Ishikawa (cell line): ENCODE data around the gene DMKN.

Experiments used
- CEBPB ChIP-seq: IDR thresholded peaks from 2 replicates; pipeline ENCODE4 v1.6.1; 2012
- CREB1 ChIP-seq: IDR thresholded peaks from 2 replicates; pipeline ENCODE4 v1.6.1; 2012; ENCODE audit warnings: low read depth
- EP300 ChIP-seq: IDR thresholded peaks from 2 replicates; pipeline ENCODE4 v1.6.1; 2012; ENCODE audit warnings: borderline replicate concordance
- FOXM1 ChIP-seq: IDR thresholded peaks from 2 replicates; pipeline ENCODE4 v1.6.1; 2012; ENCODE audit warnings: low read depth, borderline replicate concordance
- NFIC ChIP-seq: IDR thresholded peaks from 2 replicates; pipeline ENCODE4 v1.6.1; 2012
- RAD21 ChIP-seq: IDR thresholded peaks from 2 replicates; pipeline ENCODE4 v1.6.1; 2012; ENCODE audit warnings: low read depth
- TAF1 ChIP-seq: IDR thresholded peaks from 2 replicates; pipeline ENCODE4 v1.6.1; 2012; ENCODE audit warnings: low read depth, mild to moderate bottlenecking
- YY1 ChIP-seq: IDR thresholded peaks from 2 replicates; pipeline ENCODE4 v1.6.1; 2012; ENCODE audit warnings: low read depth
- ZBTB7A ChIP-seq: IDR thresholded peaks from 2 replicates; pipeline ENCODE4 v1.6.1; 2012; ENCODE audit warnings: low read depth
- TF ChIP-seq, protein P1 (sequence below): IDR thresholded peaks from 2 replicates; pipeline ENCODE4 v1.6.1; 2012
- TF ChIP-seq, protein P2 (sequence below): IDR thresholded peaks from 2 replicates; pipeline ENCODE4 v1.6.1; 2012; ENCODE audit warnings: low read depth, mild to moderate bottlenecking

DNA sequence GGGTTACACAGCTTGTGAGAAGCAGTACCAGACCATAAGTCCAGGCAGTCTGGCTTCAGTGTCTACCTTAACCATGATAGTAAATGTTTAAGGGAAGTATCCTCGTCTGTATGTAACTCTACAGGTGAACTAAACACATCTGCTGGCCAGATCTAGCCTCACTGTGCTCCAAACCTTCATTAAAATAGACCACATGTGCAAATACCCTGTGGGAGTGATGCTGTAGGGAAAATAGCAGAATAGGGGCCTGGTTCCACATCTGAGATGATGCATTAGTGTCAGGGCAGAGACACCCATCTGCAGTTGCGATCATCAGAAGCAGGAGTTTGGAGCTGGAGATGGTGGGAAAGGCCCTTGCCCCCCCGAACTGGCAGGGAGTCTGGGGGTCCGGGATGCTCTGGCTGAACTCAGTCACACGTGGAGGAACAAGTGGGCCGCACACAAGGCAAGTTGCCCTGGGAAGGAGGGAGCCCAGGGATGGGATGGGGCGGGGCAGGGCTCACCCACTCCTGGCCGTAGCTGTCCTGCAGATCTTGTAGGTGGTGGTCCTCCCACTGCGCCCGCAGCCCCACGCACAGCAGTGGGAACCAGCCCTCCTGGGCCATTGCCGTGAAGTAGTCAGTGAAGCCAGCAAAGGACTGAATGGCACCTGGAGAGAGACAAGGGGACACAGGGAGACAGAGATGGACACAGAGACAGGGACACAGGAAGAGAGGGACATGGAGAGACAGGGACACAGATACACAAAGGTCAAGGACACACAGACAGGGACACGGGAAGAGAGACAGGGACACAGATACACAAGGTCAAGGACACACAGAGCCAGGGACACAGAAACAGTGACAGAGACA lies 39.3 kb upstream of the DMKN start:
- TF ChIP-seq FOXM1 (no peak), RAD21 (no peak), TAF1 (no peak), YY1 (no peak), EP300 (no peak), NFIC (no peak), ZBTB7A (no peak), CEBPB (no peak), CREB1 (no peak)
- TF ChIP-seq, protein P1, sequence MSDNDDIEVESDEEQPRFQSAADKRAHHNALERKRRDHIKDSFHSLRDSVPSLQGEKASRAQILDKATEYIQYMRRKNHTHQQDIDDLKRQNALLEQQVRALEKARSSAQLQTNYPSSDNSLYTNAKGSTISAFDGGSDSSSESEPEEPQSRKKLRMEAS, result no peak
- TF ChIP-seq, protein P2, sequence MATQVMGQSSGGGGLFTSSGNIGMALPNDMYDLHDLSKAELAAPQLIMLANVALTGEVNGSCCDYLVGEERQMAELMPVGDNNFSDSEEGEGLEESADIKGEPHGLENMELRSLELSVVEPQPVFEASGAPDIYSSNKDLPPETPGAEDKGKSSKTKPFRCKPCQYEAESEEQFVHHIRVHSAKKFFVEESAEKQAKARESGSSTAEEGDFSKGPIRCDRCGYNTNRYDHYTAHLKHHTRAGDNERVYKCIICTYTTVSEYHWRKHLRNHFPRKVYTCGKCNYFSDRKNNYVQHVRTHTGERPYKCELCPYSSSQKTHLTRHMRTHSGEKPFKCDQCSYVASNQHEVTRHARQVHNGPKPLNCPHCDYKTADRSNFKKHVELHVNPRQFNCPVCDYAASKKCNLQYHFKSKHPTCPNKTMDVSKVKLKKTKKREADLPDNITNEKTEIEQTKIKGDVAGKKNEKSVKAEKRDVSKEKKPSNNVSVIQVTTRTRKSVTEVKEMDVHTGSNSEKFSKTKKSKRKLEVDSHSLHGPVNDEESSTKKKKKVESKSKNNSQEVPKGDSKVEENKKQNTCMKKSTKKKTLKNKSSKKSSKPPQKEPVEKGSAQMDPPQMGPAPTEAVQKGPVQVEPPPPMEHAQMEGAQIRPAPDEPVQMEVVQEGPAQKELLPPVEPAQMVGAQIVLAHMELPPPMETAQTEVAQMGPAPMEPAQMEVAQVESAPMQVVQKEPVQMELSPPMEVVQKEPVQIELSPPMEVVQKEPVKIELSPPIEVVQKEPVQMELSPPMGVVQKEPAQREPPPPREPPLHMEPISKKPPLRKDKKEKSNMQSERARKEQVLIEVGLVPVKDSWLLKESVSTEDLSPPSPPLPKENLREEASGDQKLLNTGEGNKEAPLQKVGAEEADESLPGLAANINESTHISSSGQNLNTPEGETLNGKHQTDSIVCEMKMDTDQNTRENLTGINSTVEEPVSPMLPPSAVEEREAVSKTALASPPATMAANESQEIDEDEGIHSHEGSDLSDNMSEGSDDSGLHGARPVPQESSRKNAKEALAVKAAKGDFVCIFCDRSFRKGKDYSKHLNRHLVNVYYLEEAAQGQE, result no peak
